ENCODE results near the gene CYS1.
A peak's percentile ranks its signal among the peaks of the same experiment; 100 is the strongest.
"Not testable (repeated sequence)": the region's sequence is repeated elsewhere in the genome, so short reads cannot be mapped to it uniquely, and the experiment has no call there.

The CYS1 gene

GRCh38 chr2:10033251-10034006, 46.8 kb downstream of the CYS1 start:
- no peak for DNase-seq (ENCODE audit: insufficient read length, low spot score)
- no peak for FAIRE-seq

- DNase-seq (ENCODE audit: insufficient read length, low spot score) (no peak), FAIRE-seq (no peak)
Observed at GRCh38 chr2:10032746-10033105, 47.5 kb downstream of the CYS1 start.

- no peak for DNase-seq (ENCODE audit: insufficient read length, low spot score)
- no peak for FAIRE-seq
Observed at GRCh38 chr2:10031886-10032745, 48.1 kb downstream of the CYS1 start.

GRCh38 chr2:10030798-10031197, 49.4 kb downstream of the CYS1 start:
- not testable (repeated sequence) for DNase-seq (ENCODE audit: insufficient read length, low spot score); FAIRE-seq

- no peak for FAIRE-seq
- no peak for DNase-seq (ENCODE audit: insufficient read length, low spot score)
Observed at GRCh38 chr2:10030311-10030736, 49.9 kb downstream of the CYS1 start.

GRCh38 chr2:10029875-10030223, 50.4 kb downstream of the CYS1 start:
- FAIRE-seq = no peak
- DNase-seq (ENCODE audit: insufficient read length, low spot score) = no peak

GRCh38 chr2:10028988-10029874, 51.0 kb downstream of the CYS1 start:
- FAIRE-seq (peak; percentile 85), DNase-seq (ENCODE audit: insufficient read length, low spot score) (no peak)

- DNase-seq (ENCODE audit: insufficient read length, low spot score) = no peak
- no peak for FAIRE-seq
Observed at GRCh38 chr2:10028407-10028987, 51.7 kb downstream of the CYS1 start.

- FAIRE-seq (no peak), DNase-seq (ENCODE audit: insufficient read length, low spot score) (no peak)
Observed at GRCh38 chr2:10027660-10028330, 52.4 kb downstream of the CYS1 start.

GRCh38 chr2:10026940-10027569, 53.2 kb downstream of the CYS1 start:
- no peak for DNase-seq (ENCODE audit: insufficient read length, low spot score)
- FAIRE-seq = no peak

- no peak for DNase-seq (ENCODE audit: insufficient read length, low spot score)
- no peak for FAIRE-seq
Observed at GRCh38 chr2:10022966-10023662, 57.1 kb downstream of the CYS1 start.

GRCh38 chr2:10022445-10022844, 57.8 kb downstream of the CYS1 start:
- DNase-seq (ENCODE audit: insufficient read length, low spot score) (no peak), FAIRE-seq (no peak)

- no peak for FAIRE-seq
- DNase-seq (ENCODE audit: insufficient read length, low spot score) = no peak
Observed at GRCh38 chr2:10022041-10022421, 58.2 kb downstream of the CYS1 start.

GRCh38 chr2:10019602-10020400, 60.4 kb downstream of the CYS1 start:
- DNase-seq (ENCODE audit: insufficient read length, low spot score) = no peak
- no peak for FAIRE-seq

- FAIRE-seq (no peak), DNase-seq (ENCODE audit: insufficient read length, low spot score) (no peak)
Observed at GRCh38 chr2:10019174-10019573, 61.0 kb downstream of the CYS1 start.

- no peak for DNase-seq (ENCODE audit: insufficient read length, low spot score)
- FAIRE-seq = no peak
Observed at GRCh38 chr2:10017313-10017941, 62.8 kb downstream of the CYS1 start.

- no peak for FAIRE-seq
Observed at GRCh38 chr2:10016802-10017258, 63.4 kb downstream of the CYS1 start.

More at GRCh38 chr2:10016802-10017258, 63.4 kb downstream of the CYS1 start:
- no peak for DNase-seq (ENCODE audit: insufficient read length, low spot score)
